ENCODE data around the gene CEP72.

CEP72 gene

DNA sequence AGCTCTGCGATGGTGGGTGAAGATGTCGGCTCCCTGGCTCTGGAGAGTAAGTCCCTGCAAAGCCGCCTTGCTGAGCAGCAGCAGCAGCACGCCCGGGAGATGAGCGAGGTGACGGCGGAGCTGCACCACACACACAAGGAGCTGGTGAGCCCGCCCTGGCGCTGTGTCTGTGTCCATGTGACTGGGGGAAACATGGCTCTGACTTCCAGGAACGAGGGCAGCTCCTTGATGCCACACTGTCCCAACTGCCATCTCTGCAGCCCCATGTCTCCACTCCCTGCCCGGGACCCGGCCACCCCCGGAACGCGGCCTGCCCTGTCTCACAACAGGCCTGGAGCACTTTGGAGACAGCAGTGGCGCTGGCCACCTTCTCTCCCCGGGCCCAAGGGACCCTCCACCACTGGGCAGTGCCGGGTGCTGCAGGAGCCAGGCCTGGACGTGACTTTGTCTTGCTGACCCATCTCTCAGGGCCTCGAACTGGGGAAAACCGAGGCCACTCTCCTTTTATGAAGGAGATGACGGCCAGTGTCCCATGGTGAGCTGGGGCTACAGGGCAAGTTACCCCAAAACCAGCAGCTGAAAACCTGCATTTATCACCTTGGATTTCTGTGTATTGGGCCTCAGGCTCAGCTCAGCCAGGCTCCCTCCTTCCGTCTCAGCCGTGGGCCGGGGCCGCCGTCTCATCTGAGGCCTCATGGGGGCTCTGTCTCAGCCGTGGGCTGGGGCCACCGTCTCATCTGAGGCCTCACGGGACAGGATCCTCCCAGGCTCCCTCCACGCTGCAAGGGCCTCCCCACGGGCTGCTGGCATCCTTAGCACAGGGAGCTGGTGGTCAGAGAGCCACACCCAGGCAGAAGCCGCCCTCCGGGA lies 28.6 kb downstream of the CEP72 start:
- TF ChIP-seq, protein P1, sequence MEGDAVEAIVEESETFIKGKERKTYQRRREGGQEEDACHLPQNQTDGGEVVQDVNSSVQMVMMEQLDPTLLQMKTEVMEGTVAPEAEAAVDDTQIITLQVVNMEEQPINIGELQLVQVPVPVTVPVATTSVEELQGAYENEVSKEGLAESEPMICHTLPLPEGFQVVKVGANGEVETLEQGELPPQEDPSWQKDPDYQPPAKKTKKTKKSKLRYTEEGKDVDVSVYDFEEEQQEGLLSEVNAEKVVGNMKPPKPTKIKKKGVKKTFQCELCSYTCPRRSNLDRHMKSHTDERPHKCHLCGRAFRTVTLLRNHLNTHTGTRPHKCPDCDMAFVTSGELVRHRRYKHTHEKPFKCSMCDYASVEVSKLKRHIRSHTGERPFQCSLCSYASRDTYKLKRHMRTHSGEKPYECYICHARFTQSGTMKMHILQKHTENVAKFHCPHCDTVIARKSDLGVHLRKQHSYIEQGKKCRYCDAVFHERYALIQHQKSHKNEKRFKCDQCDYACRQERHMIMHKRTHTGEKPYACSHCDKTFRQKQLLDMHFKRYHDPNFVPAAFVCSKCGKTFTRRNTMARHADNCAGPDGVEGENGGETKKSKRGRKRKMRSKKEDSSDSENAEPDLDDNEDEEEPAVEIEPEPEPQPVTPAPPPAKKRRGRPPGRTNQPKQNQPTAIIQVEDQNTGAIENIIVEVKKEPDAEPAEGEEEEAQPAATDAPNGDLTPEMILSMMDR (IDR thresholded peaks at IDR 0.05), result no peak
- TF ChIP-seq ZFX (IDR thresholded peaks at IDR 0.05; ENCODE audit: borderline replicate concordance), result no peak
- H3K27ac ChIP-seq, result no peak overlapping the region

DNA sequence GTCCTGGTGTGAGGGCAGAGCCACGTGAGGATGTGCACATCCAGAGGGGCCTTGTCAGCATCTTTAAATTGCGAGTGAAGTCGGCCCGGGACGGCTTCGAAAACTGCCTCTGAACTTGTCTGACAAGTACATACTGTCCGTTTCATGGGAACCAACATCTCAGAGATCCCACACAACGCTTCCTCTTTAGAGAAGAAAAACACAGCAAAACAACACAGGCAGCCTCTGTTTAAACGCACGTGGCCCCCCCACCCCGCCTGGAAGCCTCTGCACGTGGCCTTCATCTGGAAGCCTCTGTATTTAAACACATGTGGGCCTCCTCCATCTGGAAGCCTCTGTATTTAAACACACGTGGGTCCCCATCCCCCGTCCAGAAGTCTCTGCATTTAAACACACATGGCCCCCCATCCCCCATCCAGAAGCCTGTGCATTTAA lies 29.2 kb downstream of the CEP72 start:
- no peak overlapping the region for H3K27ac ChIP-seq
- TF ChIP-seq ZFX (IDR thresholded peaks at IDR 0.05; ENCODE audit: borderline replicate concordance), result no peak
- TF ChIP-seq, protein P1 (IDR thresholded peaks at IDR 0.05), result no peak

DNA sequence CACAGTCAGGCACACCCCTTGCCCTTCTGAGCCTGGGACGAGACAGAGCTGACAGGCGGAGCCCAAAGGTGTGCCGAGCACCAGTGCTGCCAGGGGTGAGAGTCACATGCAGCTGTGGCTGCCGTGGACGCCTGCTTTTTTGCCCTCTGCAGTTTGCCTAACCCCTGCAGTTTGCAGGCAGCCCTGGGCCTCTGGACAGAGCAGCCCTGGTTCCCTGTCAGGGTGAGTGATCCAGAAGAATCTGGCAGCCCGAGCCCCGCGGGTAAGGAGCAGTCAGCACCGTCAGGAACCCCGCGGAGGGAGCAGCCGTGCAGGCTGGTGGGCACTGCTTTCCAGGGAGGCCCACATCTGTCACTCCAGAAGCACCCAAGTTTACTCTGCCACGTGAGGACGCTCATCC lies 30.3 kb downstream of the CEP72 start:
- H3K27ac ChIP-seq, result no peak overlapping the region
- TF ChIP-seq, protein P1 (IDR thresholded peaks at IDR 0.05), result no peak
- no peak for TF ChIP-seq ZFX (IDR thresholded peaks at IDR 0.05; ENCODE audit: borderline replicate concordance)

DNA sequence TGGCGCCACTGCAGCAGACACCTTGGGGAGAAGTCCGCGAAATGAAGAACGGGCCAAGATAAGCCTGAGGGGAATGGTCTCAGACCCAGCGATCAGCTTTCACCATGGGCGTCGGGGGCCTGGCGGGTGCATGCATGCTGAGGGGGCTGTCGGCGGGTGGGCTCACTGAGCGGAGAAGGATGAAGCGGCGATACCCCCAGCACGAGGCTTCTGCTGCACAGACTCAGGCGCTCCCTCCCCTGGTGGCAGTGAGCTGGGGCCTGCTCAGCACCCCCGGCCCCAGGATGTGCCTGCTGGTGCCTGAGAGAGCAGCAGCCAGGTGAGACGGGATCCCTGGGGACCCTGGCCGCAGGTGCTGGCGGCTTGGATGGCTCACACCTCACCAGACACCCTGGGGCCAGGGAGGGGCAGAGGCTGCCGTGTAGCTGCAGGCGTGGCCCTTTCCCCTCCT lies 31.2 kb downstream of the CEP72 start:
- no peak for TF ChIP-seq ZFX (IDR thresholded peaks at IDR 0.05; ENCODE audit: borderline replicate concordance)
- TF ChIP-seq, protein P1 (IDR thresholded peaks at IDR 0.05), result no peak
- H3K27ac ChIP-seq, result no peak overlapping the region

DNA sequence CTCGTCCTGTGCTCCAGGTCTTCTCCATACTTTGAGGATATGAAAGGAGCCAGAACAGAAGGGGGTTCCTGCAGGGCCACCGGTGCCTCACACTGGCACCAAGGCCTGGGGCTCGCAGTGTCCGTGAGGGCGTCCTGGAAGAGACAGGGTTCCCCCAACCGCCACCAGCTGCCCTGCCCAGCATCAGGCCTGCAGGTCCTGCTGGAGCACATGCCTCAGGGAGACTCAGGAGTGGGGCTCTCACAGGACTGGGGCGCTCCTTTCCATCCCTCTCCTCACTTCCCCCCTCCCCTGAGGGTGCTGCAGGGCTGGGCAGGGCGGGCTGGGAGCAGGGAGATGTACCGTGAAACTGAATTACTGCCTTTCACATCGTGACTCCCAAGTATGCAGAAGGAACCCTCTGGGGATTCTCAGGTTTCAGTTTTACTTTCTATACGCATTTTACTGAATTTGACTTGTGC lies 31.7 kb downstream of the CEP72 start:
- H3K27ac ChIP-seq, result no peak overlapping the region
- TF ChIP-seq, protein P1 (IDR thresholded peaks at IDR 0.05), result no peak
- no peak for TF ChIP-seq ZFX (IDR thresholded peaks at IDR 0.05; ENCODE audit: borderline replicate concordance)

DNA sequence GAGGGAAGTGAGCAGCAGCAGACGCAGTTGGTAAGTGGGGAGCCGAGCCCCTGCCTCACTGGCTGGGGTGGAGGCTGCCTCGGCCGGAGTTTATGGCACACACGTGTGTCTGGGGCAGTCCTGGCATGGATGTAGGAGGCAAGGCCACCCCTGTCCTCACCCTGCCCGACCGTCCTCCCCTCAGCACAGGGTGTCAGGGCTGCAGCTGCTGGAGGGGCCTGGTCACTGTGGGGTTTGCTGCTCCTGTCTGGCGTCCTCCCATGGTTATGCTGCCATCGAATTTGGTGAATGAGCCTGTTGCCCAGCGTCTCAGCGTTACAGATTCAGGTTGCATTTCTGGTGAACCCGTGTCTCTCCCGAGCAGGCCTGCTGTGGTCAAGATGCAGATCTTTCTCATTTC lies 32.4 kb downstream of the CEP72 start:
- H3K27ac ChIP-seq, result no peak overlapping the region
- TF ChIP-seq, protein P1 (IDR thresholded peaks at IDR 0.05), result no peak
- TF ChIP-seq ZFX (IDR thresholded peaks at IDR 0.05; ENCODE audit: borderline replicate concordance), result no peak

DNA sequence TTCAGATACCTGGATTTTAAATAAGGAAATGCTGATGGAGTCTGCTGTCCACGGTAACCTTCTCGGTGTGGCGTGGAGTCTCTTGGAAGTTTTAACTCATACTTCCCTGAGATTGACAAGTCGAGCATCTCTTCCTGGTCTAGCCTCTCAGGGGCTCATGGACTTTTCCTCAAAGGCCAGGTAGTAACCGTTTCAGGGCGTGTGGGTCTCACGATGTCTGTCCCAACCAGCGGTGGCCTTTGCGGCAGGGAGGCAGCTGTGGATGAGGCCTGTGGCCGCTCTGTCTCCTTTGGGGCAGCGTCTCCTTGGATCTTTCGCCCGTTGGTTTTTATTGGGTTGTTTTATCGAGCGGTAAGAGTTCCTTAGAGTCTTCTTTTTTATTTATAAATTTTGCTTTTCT lies 32.8 kb downstream of the CEP72 start:
- H3K27ac ChIP-seq, result no peak overlapping the region

More for the DNA sequence above, 32.8 kb downstream of the CEP72 start:
- TF ChIP-seq, protein P1 (IDR thresholded peaks at IDR 0.05), result no peak
- TF ChIP-seq ZFX (IDR thresholded peaks at IDR 0.05; ENCODE audit: borderline replicate concordance), result no peak

Data from 22Rv1 (cell line).